Natural killer cell (primary cell): ENCODE data around the gene SCLT1. TPM values are rescaled to one million over a fixed set of nuclear protein-coding genes. Genes with fewer than 3 reads are reported as not detected.

Experiments
- ATAC-seq, 3 donors: fragments of 150-1000 bp in 2 of 3; fragments of 200-7000 bp in 1 of 3; cut with Tn5 transposase; 1 replicate in 1 of 3; 2 replicates in 2 of 3; pipeline ENCODE4 v1.10.0; 2021; ENCODE audit warnings: mild to moderate bottlenecking in 2 of 3, moderate library complexity in 2 of 3
- DNase-seq, 2 donors: peaks; one replicate each; pipeline versions ENCODE4 v3.0.0 to v3.0.0-alpha.2; 2013 to 2021; ENCODE audit warnings: mixed read lengths in 1 of 2
- H3K27ac ChIP-seq: one replicate; pipeline ENCODE4 v1.5.1; 2013; ENCODE audit warnings: mild to moderate bottlenecking, low read length
- H3K27me3 ChIP-seq: one replicate; pipeline ENCODE4 v1.6.1; 2013; ENCODE audit warnings: low read length; ENCODE audit not compliant: control insufficient read depth, insufficient read depth
- H3K36me3 ChIP-seq: one replicate; pipeline ENCODE4 v1.6.1; 2013; ENCODE audit warnings: low read length; ENCODE audit not compliant: control insufficient read depth, insufficient read depth
- H3K4me1 ChIP-seq: one replicate; pipeline ENCODE4 v1.6.1; 2013; ENCODE audit warnings: low read length; ENCODE audit not compliant: control insufficient read depth, insufficient read depth
- H3K4me3 ChIP-seq: one replicate; pipeline ENCODE4 v1.5.1; 2013; ENCODE audit warnings: low read length
- H3K9me3 ChIP-seq: one replicate; pipeline ENCODE4 v1.6.1; 2013; ENCODE audit warnings: low read length; ENCODE audit not compliant: control insufficient read depth, insufficient read depth
- H3K27ac Mint-ChIP-seq, 2 donors: one replicate each; pipeline ENCODE4 v1.8.0; 2022; ENCODE audit warnings: mild to moderate bottlenecking in 2 of 2, mixed read lengths in 2 of 2, moderate library complexity in 1 of 2
- H3K27me3 Mint-ChIP-seq, 2 donors: one replicate each; pipeline ENCODE4 v1.8.0; 2022; ENCODE audit warnings: low read depth in 2 of 2, mixed read lengths in 2 of 2
- H3K36me3 Mint-ChIP-seq: one replicate; pipeline ENCODE4 v1.8.0; 2022; ENCODE audit warnings: mixed read lengths
- H3K4me1 Mint-ChIP-seq, 2 donors: one replicate each; pipeline ENCODE4 v1.8.0; 2022; ENCODE audit warnings: mixed read lengths in 2 of 2
- H3K4me3 Mint-ChIP-seq: one replicate; pipeline ENCODE4 v1.8.0; 2022; ENCODE audit warnings: mild to moderate bottlenecking, moderate library complexity, mixed read lengths
- H3K9me3 Mint-ChIP-seq, 2 donors: one replicate each; pipeline ENCODE4 v1.8.0; 2022; ENCODE audit warnings: mixed read lengths in 2 of 2
- WGBS: methylation state at CpG from one replicate; pipeline ENCODE4 v1.1.7; 2013; ENCODE audit warnings: missing lambda C conversion rate; ENCODE audit not compliant: insufficient coverage; 5-methylcytosine and 5-hydroxymethylcytosine counted together
- intact Hi-C: fragments of 100-400 bp; cut with micrococcal nuclease; formaldehyde crosslinking; loops from one replicate; pipeline ENCODE4 v1.14.2; 2022
- total RNA-seq, 4 donors: library from RNA; stranded (reverse); fragments of 120-200 nt in 1 of 4; gene quantifications; one replicate each; pipeline versions ENCODE4 v1.2.3 to v1.2.4, GENCODE V29; 2013 to 2022
- TF ChIP-seq, protein P1 (sequence below): fragments of 200-600 bp; IDR thresholded peaks from one replicate; pipeline ENCODE4 v1.8.0; 2022; ENCODE audit warnings: antibody characterized with exemption

The SCLT1 gene
- total RNA-seq, 3 donors from 2014 or later (not counting 1 experiment from before 2014, with no cell fraction given): 54.0 to 59.9 (median 55.4) TPM

DNA sequence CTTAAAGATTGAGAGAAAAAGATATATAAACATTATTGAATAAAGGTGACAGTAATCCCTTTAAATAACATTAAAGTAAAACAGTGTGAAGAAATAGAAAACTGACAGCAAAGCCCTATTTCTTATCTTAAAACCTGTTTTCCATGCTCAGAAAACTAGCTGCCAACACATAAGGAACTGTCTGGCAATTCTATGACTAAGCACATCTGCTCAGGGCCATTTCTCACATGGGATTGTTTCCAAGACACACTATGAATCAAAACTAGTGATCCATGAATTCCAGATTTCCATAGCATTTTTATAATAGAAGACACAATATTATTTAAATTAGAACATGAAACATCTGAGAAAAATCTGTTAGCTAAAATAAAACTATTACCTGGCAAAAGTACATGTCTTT, 113.4 kb downstream of the SCLT1 start:
- Mint-ChIP-seq H3K27ac (no peak overlapping the region), H3K27me3 (no peaks in the 10 kb centered on the region)
- no peak for ATAC-seq

DNA sequence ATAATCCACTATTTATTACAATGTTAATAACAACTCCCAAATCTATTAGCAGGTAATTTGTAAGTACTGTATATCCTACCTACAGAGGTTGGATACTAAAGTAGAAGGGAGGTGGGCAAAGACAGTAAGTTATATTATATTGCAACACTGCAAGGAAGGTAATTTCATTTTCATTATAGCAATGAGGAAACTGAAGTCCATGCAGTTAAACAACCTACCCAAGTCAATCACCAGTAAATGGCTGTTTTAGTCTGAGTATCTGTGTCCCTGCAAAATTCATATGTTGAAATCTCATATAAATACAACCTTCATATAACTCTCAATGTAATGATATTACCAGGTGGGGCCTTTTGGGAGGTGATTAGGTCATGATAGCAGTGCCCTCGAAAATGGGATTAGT, 114.4 kb downstream of the SCLT1 start:
- ATAC-seq (no peak), DNase-seq (no peak)
- Histone ChIP-seq H3K27ac (no peak overlapping the region), H3K4me1 (no peaks in the 10 kb centered on the region), H3K36me3 (peaks cover 9% of the 10 kb centered on the region), H3K9me3 (no peaks in the 10 kb centered on the region), H3K4me3 (no peak overlapping the region), H3K27me3 (no peaks in the 10 kb centered on the region)
- intact Hi-C loops: no loop called here
- Mint-ChIP-seq H3K4me3 (no peak overlapping the region), H3K36me3 (no peaks in the 10 kb centered on the region), H3K9me3 (no peaks in the 10 kb centered on the region), H3K4me1 (no peaks in the 10 kb centered on the region), H3K27me3 (no peaks in the 10 kb centered on the region), H3K27ac (no peak overlapping the region)
- TF ChIP-seq, protein P1, sequence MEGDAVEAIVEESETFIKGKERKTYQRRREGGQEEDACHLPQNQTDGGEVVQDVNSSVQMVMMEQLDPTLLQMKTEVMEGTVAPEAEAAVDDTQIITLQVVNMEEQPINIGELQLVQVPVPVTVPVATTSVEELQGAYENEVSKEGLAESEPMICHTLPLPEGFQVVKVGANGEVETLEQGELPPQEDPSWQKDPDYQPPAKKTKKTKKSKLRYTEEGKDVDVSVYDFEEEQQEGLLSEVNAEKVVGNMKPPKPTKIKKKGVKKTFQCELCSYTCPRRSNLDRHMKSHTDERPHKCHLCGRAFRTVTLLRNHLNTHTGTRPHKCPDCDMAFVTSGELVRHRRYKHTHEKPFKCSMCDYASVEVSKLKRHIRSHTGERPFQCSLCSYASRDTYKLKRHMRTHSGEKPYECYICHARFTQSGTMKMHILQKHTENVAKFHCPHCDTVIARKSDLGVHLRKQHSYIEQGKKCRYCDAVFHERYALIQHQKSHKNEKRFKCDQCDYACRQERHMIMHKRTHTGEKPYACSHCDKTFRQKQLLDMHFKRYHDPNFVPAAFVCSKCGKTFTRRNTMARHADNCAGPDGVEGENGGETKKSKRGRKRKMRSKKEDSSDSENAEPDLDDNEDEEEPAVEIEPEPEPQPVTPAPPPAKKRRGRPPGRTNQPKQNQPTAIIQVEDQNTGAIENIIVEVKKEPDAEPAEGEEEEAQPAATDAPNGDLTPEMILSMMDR: no peak
- WGBS: 88% methylated on average over 1 of the region's 1 CpG

More for the DNA sequence above, 113.4 kb downstream of the SCLT1 start:
- Histone ChIP-seq H3K4me3 (no peak overlapping the region), H3K27me3 (no peaks in the 10 kb centered on the region), H3K9me3 (no peaks in the 10 kb centered on the region), H3K4me1 (no peaks in the 10 kb centered on the region), H3K27ac (no peak overlapping the region), H3K36me3 (peaks cover 9% of the 10 kb centered on the region)
- no peaks in the 10 kb centered on the region for H3K4me1 Mint-ChIP-seq
- intact Hi-C loops: no loop called here
- TF ChIP-seq, protein P1: no peak
- no peak for DNase-seq
- no peaks in the 10 kb centered on the region for H3K36me3 Mint-ChIP-seq
- no peaks in the 10 kb centered on the region for H3K9me3 Mint-ChIP-seq
- H3K4me3 Mint-ChIP-seq: no peak overlapping the region

DNA sequence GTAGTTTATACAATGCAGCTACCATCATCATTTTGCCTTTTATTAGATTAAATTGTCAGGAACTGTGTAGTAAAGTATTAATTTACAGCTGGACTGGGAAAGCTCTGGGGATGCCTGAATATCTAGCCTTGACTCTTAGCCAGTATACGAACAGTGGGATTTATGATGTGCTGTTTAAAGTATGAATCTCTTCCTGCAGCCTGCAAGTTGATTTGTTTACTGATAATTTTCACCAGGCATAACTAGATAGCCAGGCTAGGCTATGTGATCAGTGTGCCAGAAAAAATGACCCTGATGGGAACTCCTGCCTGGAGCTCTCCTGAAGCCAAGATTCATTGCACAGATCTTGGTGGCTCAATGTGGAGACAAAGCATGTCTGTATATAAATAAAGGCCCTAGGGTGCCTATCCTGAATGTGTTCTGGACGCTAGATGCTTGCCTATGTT, 119.2 kb downstream of the SCLT1 start:
- no peak overlapping the region for H3K4me3 Mint-ChIP-seq
- no peaks in the 10 kb centered on the region for H3K9me3 Mint-ChIP-seq
- Histone ChIP-seq H3K27me3 (no peaks in the 10 kb centered on the region), H3K4me3 (no peak overlapping the region), H3K4me1 (no peaks in the 10 kb centered on the region), H3K27ac (no peak overlapping the region), H3K36me3 (peaks cover 3% of the 10 kb centered on the region), H3K9me3 (no peaks in the 10 kb centered on the region)
- no peak for DNase-seq
- no peak overlapping the region for H3K27ac Mint-ChIP-seq
- WGBS: 89% methylated on average over 2 of the region's 2 CpGs
- no peaks in the 10 kb centered on the region for H3K27me3 Mint-ChIP-seq
- no peak for ATAC-seq
- intact Hi-C loops: no loop called here
- TF ChIP-seq, protein P1: no peak
- no peaks in the 10 kb centered on the region for H3K4me1 Mint-ChIP-seq
- no peaks in the 10 kb centered on the region for H3K36me3 Mint-ChIP-seq

DNA sequence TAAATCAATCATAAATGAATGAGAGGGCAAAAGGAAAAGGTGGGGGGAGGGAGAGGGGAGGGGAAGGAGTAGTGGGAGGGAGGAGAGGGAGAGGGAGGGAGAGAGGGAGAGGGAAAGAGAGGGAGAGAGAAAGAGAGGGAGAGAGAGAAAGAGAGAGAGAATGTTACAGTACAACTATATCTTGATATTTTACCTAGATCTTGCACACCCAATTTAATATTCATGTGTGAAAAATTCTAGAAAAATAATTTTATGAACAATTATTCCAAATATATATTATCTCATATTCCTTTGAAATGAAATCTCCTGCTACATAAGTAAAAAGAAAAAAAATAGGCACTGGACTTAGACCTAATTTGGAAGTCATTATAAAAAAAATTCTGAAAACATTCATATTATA, 120.0 kb downstream of the SCLT1 start:
- intact Hi-C loops: no loop called here
- Histone ChIP-seq H3K4me3 (no peak overlapping the region), H3K36me3 (peaks cover 5% of the 10 kb centered on the region), H3K4me1 (no peaks in the 10 kb centered on the region), H3K27ac (no peak overlapping the region), H3K9me3 (no peaks in the 10 kb centered on the region), H3K27me3 (no peaks in the 10 kb centered on the region)
- Mint-ChIP-seq H3K27me3 (no peaks in the 10 kb centered on the region), H3K4me3 (no peak overlapping the region), H3K9me3 (no peaks in the 10 kb centered on the region), H3K4me1 (no peaks in the 10 kb centered on the region), H3K27ac (no peak overlapping the region), H3K36me3 (peaks cover under 1% of the 10 kb centered on the region)
- DNase-seq: no peak
- TF ChIP-seq, protein P1: no peak
- no peak for ATAC-seq
